IMR-90 (cell line): Measurements from ENCODE around the gene OSBPL3. TPM values are rescaled to one million over a fixed set of nuclear protein-coding genes. Genes with fewer than 3 reads are reported as not detected.

Experiments used
- ATAC-seq: fragments of 200-7000 bp; cut with Tn5 transposase; 2 replicates; pipeline ENCODE4 v1.9.1; 2020; ENCODE audit warnings: low read depth, mild to moderate bottlenecking, moderate library complexity
- BruUV-seq: library from RNA; stranded (reverse); fragments of 400-500 nt; replicated peaks from 2 replicates; lab custom pipeline; 2021; lab: Mats Ljungman, UMichigan
- CTCF ChIA-PET: fragments of 300-600 bp; formaldehyde crosslinking; extraction: SDS; loops from one replicate; lab custom pipeline; 2021; ENCODE audit warnings: antibody characterized with exemption; lab: Yijun Ruan, JAX
- POLR2A ChIA-PET: fragments of 300-600 bp; sonication (Branson Sonifier 250); formaldehyde crosslinking; loops from one replicate; lab custom pipeline; 2022; ENCODE audit warnings: antibody characterized with exemption; ENCODE audit not compliant: unreplicated experiment; lab: Charles Lee
- DNase-seq: peaks from one replicate; pipeline ENCODE4 v3.0.0; 2013
- H2AFZ ChIP-seq: replicated peaks from 2 replicates; pipeline ENCODE3; 2013; ENCODE audit warnings: low read length, mild to moderate bottlenecking; ENCODE audit not compliant: poor library complexity
- H2AK5ac ChIP-seq: 2 replicates; pipeline ENCODE4 v1.6.1; 2013; ENCODE audit warnings: low read depth, low read length, inconsistent platforms
- H2AK9ac ChIP-seq: replicated peaks from 2 replicates; pipeline ENCODE3; 2013; ENCODE audit warnings: mild to moderate bottlenecking, low read depth, low read length, moderate library complexity; ENCODE audit not compliant: poor library complexity
- H2BK120ac ChIP-seq: 2 replicates; pipeline ENCODE4 v1.6.1; 2013; ENCODE audit warnings: low read depth, low read length, inconsistent platforms
- H2BK15ac ChIP-seq: 3 replicates; pipeline ENCODE4 v1.6.1; 2013; ENCODE audit warnings: low read depth, low read length, inconsistent platforms
- H2BK20ac ChIP-seq: 2 replicates; pipeline ENCODE4 v1.6.1; 2013; ENCODE audit warnings: low read depth, mild to moderate bottlenecking, inconsistent platforms, low read length, moderate library complexity
- H2BK5ac ChIP-seq: 2 replicates; pipeline ENCODE4 v1.6.1; 2013; ENCODE audit warnings: mild to moderate bottlenecking, low read depth, low read length, inconsistent platforms; ENCODE audit not compliant: poor library complexity, severe bottlenecking
- H3K14ac ChIP-seq: replicated peaks from 2 replicates; pipeline ENCODE4 v1.6.1; 2013; ENCODE audit warnings: low read depth, low read length, inconsistent platforms
- H3K18ac ChIP-seq: 2 replicates; pipeline ENCODE4 v1.6.1; 2013; ENCODE audit warnings: low read depth, low read length, control low read depth
- H3K23ac ChIP-seq: 2 replicates; pipeline ENCODE4 v1.6.1; 2013; ENCODE audit warnings: low read depth, low read length, inconsistent platforms
- H3K27ac ChIP-seq: 2 replicates; pipeline ENCODE4 v1.5.1; 2013; ENCODE audit warnings: mild to moderate bottlenecking, control low read depth, low read length; ENCODE audit not compliant: insufficient read depth
- H3K27me3 ChIP-seq: 2 replicates; pipeline ENCODE4 v1.6.1; 2013; ENCODE audit warnings: low read length; ENCODE audit not compliant: control insufficient read depth, insufficient read depth
- H3K36me3 ChIP-seq: 2 replicates; pipeline ENCODE4 v1.6.1; 2013; ENCODE audit warnings: low read length, mixed read lengths; ENCODE audit not compliant: control insufficient read depth, insufficient read depth
- H3K4ac ChIP-seq: 2 replicates; pipeline ENCODE4 v1.6.1; 2013; ENCODE audit warnings: low read depth, low read length, inconsistent platforms
- H3K4me1 ChIP-seq: 2 replicates; pipeline ENCODE4 v1.6.1; 2013; ENCODE audit warnings: low read length, mixed read lengths; ENCODE audit not compliant: control insufficient read depth, insufficient read depth
- H3K4me2 ChIP-seq: 2 replicates; pipeline ENCODE4 v1.6.1; 2013; ENCODE audit warnings: low read depth, mild to moderate bottlenecking, control low read depth, low read length, moderate library complexity
- H3K4me3 ChIP-seq: 2 replicates; pipeline ENCODE4 v1.5.1; 2013; ENCODE audit warnings: low read depth, mild to moderate bottlenecking, control low read depth, low read length, moderate library complexity; ENCODE audit not compliant: insufficient read depth
- H3K56ac ChIP-seq: 2 replicates; pipeline ENCODE4 v1.6.1; 2013; ENCODE audit warnings: low read length, inconsistent platforms; ENCODE audit not compliant: insufficient read depth; ENCODE audit errors: extremely low read depth
- H3K79me1 ChIP-seq, 2 experiments: 2 replicates each; pipeline ENCODE4 v1.6.1; 2013; ENCODE audit warnings: low read length in 2 of 2, inconsistent platforms in 1 of 2, low read depth in 1 of 2
- H3K9ac ChIP-seq: 2 replicates; pipeline ENCODE4 v1.6.1; 2013; ENCODE audit warnings: low read depth, low read length, control low read depth
- H3K9me1 ChIP-seq: 2 replicates; pipeline ENCODE4 v1.6.1; 2013; ENCODE audit warnings: low read length, inconsistent platforms; ENCODE audit not compliant: insufficient read depth
- H3K9me3 ChIP-seq: 2 replicates; pipeline ENCODE4 v1.6.1; 2013; ENCODE audit warnings: low read length; ENCODE audit not compliant: control insufficient read depth, insufficient read depth
- H4K20me1 ChIP-seq: 2 replicates; pipeline ENCODE4 v1.6.1; 2013; ENCODE audit warnings: low read length, inconsistent platforms; ENCODE audit not compliant: insufficient read depth
- H4K5ac ChIP-seq: 2 replicates; pipeline ENCODE4 v1.6.1; 2013; ENCODE audit warnings: mild to moderate bottlenecking, low read depth, low read length, control low read depth
- H4K8ac ChIP-seq, 2 experiments: 2 replicates each; pipeline ENCODE4 v1.6.1; 2013; ENCODE audit warnings: low read depth in 2 of 2, low read length in 2 of 2, control low read depth in 1 of 2, inconsistent platforms in 1 of 2
- H4K91ac ChIP-seq: 2 replicates; pipeline ENCODE4 v1.6.1; 2013; ENCODE audit warnings: low read depth, low read length, inconsistent platforms; ENCODE audit not compliant: insufficient read depth
- FOS ChIP-seq: fragments of 150-350 bp; IDR thresholded peaks from 2 replicates; pipeline ENCODE4 v1.6.1; 2016; ENCODE audit warnings: low read depth, low read length
- RAD21 ChIP-seq: IDR thresholded peaks from 2 replicates; pipeline ENCODE4 v1.6.1; 2012; ENCODE audit warnings: low read length, improper control_type of control experiment
- RCOR1 ChIP-seq: IDR thresholded peaks from 2 replicates; pipeline ENCODE4 v1.6.1; 2012; ENCODE audit warnings: mild to moderate bottlenecking, low read length, improper control_type of control experiment; ENCODE audit not compliant: insufficient replicate concordance
- SMC3 ChIP-seq: fragments of 150-350 bp; IDR thresholded peaks from 2 replicates; pipeline ENCODE4 v1.6.1; 2016; ENCODE audit warnings: low read depth, mild to moderate bottlenecking, antibody characterized with exemption, low read length, moderate library complexity
- WGBS, 2 experiments: methylation state at CpG; one replicate each; pipeline versions ENCODE4 v1.1.5 to v1.1.7; 2013; ENCODE audit warnings: missing lambda C conversion rate in 2 of 2; ENCODE audit not compliant: insufficient read length in 1 of 2; ENCODE audit errors: extremely low coverage in 2 of 2; 5-methylcytosine and 5-hydroxymethylcytosine counted together
- dilution Hi-C: fragments of 300-500 bp; cut with HindIII; formaldehyde crosslinking; loops from one replicate; pipeline ENCODE4 v1.14.3; 2018; ENCODE audit warnings: low sequenced_read_pairs; ENCODE audit not compliant: unreplicated experiment
- in situ Hi-C: fragments of 300-500 bp; cut with MboI; formaldehyde crosslinking; loops from 3 replicates; pipeline ENCODE4 v1.14.3; 2019; ENCODE audit warnings: low sequenced_read_pairs, inconsistent platforms, mixed read lengths
- intact Hi-C: fragments of 100-400 bp; cut with micrococcal nuclease; formaldehyde crosslinking; loops from 2 replicates; pipeline ENCODE4 v1.10.0; 2022
- polyA plus RNA-seq, 3 experiments: library from polyadenylated mRNA; depleted of rRNA; stranded (reverse); fragments of >200 nt; gene quantifications; 2 replicates each; pipeline ENCODE4 v1.2.3, GENCODE V29; 2012; ENCODE audit warnings: low replicate concordance in 1 of 3
- total RNA-seq: library from RNA; depleted of rRNA; stranded (reverse); fragments of >200 nt; gene quantifications from 2 replicates; pipeline ENCODE4 v1.2.3, GENCODE V29; 2012

OSBPL3 gene
- total and polyA plus RNA-seq, 2 of the 4 experiments (the other 2 are of a cell fraction) = 18.0 to 29.9 TPM

DNA sequence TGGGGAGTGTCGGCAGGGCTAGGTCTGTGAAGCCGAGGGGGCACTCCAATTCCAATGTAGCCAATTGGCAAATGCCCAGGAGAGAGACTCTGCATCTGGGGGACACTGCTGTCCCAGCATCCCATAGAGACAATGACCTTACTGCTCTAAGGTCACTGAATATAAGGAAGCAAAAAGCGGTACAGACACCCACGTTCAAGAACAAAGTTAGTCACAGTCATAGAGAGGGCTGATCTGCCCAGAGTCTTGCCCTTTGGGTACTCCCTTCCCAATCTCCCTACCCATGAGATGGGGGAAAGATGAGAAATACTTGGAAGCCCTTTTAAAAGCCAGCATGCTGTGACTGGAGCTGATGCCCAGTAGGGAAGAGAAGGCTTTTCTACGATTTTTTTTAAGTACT lies 146.4 kb downstream of the OSBPL3 start:
- Histone ChIP-seq H2AK9ac (no peak overlapping the region), H2BK5ac (no peak overlapping the region), H4K91ac (no peak overlapping the region; the same call in 1 of the 2 replicates), H3K9me3 (no peaks in the 10 kb centered on the region), H3K18ac (no peak overlapping the region), H3K4me3 (no peak overlapping the region), H3K79me1 (peaks cover 0 to 30% of the 10 kb centered on the region in 2 experiments; a peak in 2 of 4 replicates), H3K27ac (no peak overlapping the region), H4K20me1 (no peaks in the 10 kb centered on the region), H3K4me2 (no peak overlapping the region), H3K4me1 (peaks cover 7% of the 10 kb centered on the region), H2AFZ (no peak overlapping the region), H3K27me3 (no peaks in the 10 kb centered on the region), H3K36me3 (peaks cover 4% of the 10 kb centered on the region), H3K9ac (no peak overlapping the region), H2BK15ac (no peak overlapping the region), H3K23ac (no peak overlapping the region), H2BK20ac (no peak overlapping the region), H2BK120ac (no peak overlapping the region), H3K14ac (0 out of 2 replicates have a peak overlapping the region, but pooled peaks have one; percentile 19), H3K9me1 (peaks cover 15% of the 10 kb centered on the region), H3K4ac (peak overlapping the region; percentile 30; the same call in 1 of the 2 replicates), H4K5ac (no peak overlapping the region), H4K8ac (peak overlapping the region in 1 of 2 experiments; percentile 6; a peak in 1 of 4 replicates), H2AK5ac (peak overlapping the region; percentile 28; the same call in 1 of the 2 replicates), H3K56ac (no peak overlapping the region)
- ChIA-PET CTCF (interaction anchor here (0.6 to 1.0 kb wide), 3 partner anchors 8 to 1237 kb away, joined by 3 to 6 read pairs (median 3); no protein-coding TSS in a partner anchor), POLR2A (no interaction called here)
- intact Hi-C loops = no loop called here
- no CpG with 5 or more reads among the region's 5 CpGs for WGBS, 2 experiments
- dilution Hi-C loops = no loop called here
- TF ChIP-seq SMC3 (no peak), FOS (no peak), RCOR1 (no peak), RAD21 (no peak)
- in situ Hi-C loops = no loop called here
- ATAC-seq (no peak), DNase-seq (no peak)
- BruUV-seq = no TSS peak
